ENCODE results near the gene ABTB2. TPM values are rescaled to one million over a fixed set of nuclear protein-coding genes. Genes with fewer than 3 reads are reported as not detected.

ABTB2 gene
- total and polyA plus RNA-seq, 10 of the 15 experiments (the other 5 are each of a cell fraction or from before 2014, with no cell fraction given): 0.13 to 2.1 (median 0.72) TPM

GRCh38 chr11:34161361-34161760 lies 196.4 kb downstream of the ABTB2 start:
- DNase-seq (ENCODE audit: low read depth, low spot score): no peak
- Histone ChIP-seq H3K4me2 (ENCODE audit: control insufficient read depth, insufficient read depth) (no peak overlapping the region), H3K9ac (ENCODE audit: control insufficient read depth, insufficient read depth, low read length) (no peak overlapping the region), H4K20me1 (ENCODE audit: control insufficient read depth, insufficient read depth) (no peaks in the 10 kb centered on the region), H2AFZ (ENCODE audit: control insufficient read depth, low read depth, low read length) (no peak overlapping the region), H3K27me3 (replicated peaks in 1 of 2; ENCODE audit: control insufficient read depth in 2 of 2, insufficient read depth in 2 of 2, low read length in 1 of 2) (no peaks in the 10 kb centered on the region), H3K4me3 (no peak overlapping the region), H3K79me2 (ENCODE audit: control insufficient read depth, insufficient read depth, low read length) (no peaks in the 10 kb centered on the region), H3K4me1 (ENCODE audit: control insufficient read depth, insufficient read depth, low read length) (no peaks in the 10 kb centered on the region), H3K9me3 (replicated peaks; ENCODE audit: control insufficient read depth, insufficient read depth, low read length) (no peaks in the 10 kb centered on the region), H3K27ac (ENCODE audit: control insufficient read depth, insufficient read depth) (no peak overlapping the region), H3K36me3 (ENCODE audit: control insufficient read depth in 2 of 2, insufficient read depth in 2 of 2, low read length in 1 of 2) (peaks cover 0 to 3% of the 10 kb centered on the region in 2 experiments; a peak in 1 of 4 replicates)
- ChIA-PET RAD21 (ENCODE audit: unreplicated experiment) (no interaction called here), CTCF (interaction anchor here (1.2 kb wide), 1 partner anchor 197 kb away, joined by 3 read pairs; no protein-coding TSS in a partner anchor), SMC1A (ENCODE audit: uncharacterized antibody, unreplicated experiment) (interaction anchor here (0.8 kb wide), 1 partner anchor 27 kb away, joined by 3 read pairs; no protein-coding TSS in a partner anchor), POLR2A (no interaction called here)
- no peak for TF ChIP-seq SREBF2 (IDR thresholded peaks at IDR 0.05; ENCODE audit: low read length)
- no peak for TF ChIP-seq POLR2AphosphoS2 (IDR thresholded peaks at IDR 0.05; ENCODE audit: low read depth, low read length)
- TF ChIP-seq FOS (IDR thresholded peaks at IDR 0.05; ENCODE audit: borderline replicate concordance, extremely low read depth, insufficient read length): no peak
- TF ChIP-seq CBX5 (IDR thresholded peaks at IDR 0.05; ENCODE audit: low read depth): no peak
- TF ChIP-seq RBBP5 (conservative IDR thresholded peaks at IDR 0.05): no peak
- no peak for TF ChIP-seq FOXK2 (IDR thresholded peaks at IDR 0.05)
- TF ChIP-seq HDAC6 (IDR thresholded peaks at IDR 0.05; ENCODE audit: unreplicated experiment): no peak
- no peak for TF ChIP-seq TBL1XR1 (IDR thresholded peaks at IDR 0.05; ENCODE audit: low read depth, low read length)
- no peak for TF ChIP-seq SMC3 (IDR thresholded peaks at IDR 0.05; ENCODE audit: borderline replicate concordance, low read length)
- 22% methylated on average over 6 of the region's 6 CpGs for WGBS (ENCODE audit: insufficient coverage, insufficient replicate concordance, low lambda C conversion rate, missing lambda C conversion rate)
- FAIRE-seq: no peak
- in situ Hi-C loops (cut with MboI) (loop anchor here (25.0 kb wide), 1 partner anchor 326 kb away; no protein-coding TSS in a partner anchor), intact Hi-C loops (cut with micrococcal nuclease; ENCODE audit: unreplicated experiment) (no loop called here)
- no TSS peak for BruUV-seq (replicated peaks)
- no peak for ATAC-seq

- in situ Hi-C loops (cut with MboI) (loop anchor here (25.0 kb wide), 1 partner anchor 327 kb away; no protein-coding TSS in a partner anchor), intact Hi-C loops (cut with micrococcal nuclease; ENCODE audit: unreplicated experiment) (no loop called here)
- WGBS (ENCODE audit: insufficient coverage, insufficient replicate concordance, low lambda C conversion rate, missing lambda C conversion rate): 77% methylated on average over 15 of the region's 18 CpGs
- ATAC-seq: no peak
- Histone ChIP-seq H3K27ac (ENCODE audit: control insufficient read depth, insufficient read depth) (no peak overlapping the region), H3K4me1 (ENCODE audit: control insufficient read depth, insufficient read depth, low read length) (no peaks in the 10 kb centered on the region), H2AFZ (ENCODE audit: control insufficient read depth, low read depth, low read length) (no peak overlapping the region), H3K79me2 (ENCODE audit: control insufficient read depth, insufficient read depth, low read length) (no peaks in the 10 kb centered on the region), H4K20me1 (ENCODE audit: control insufficient read depth, insufficient read depth) (no peaks in the 10 kb centered on the region), H3K36me3 (ENCODE audit: control insufficient read depth in 2 of 2, insufficient read depth in 2 of 2, low read length in 1 of 2) (peaks cover 1 to 3% of the 10 kb centered on the region in 2 experiments; a peak in 1 of 4 replicates), H3K9ac (ENCODE audit: control insufficient read depth, insufficient read depth, low read length) (no peak overlapping the region), H3K9me3 (replicated peaks; ENCODE audit: control insufficient read depth, insufficient read depth, low read length) (no peaks in the 10 kb centered on the region), H3K4me2 (ENCODE audit: control insufficient read depth, insufficient read depth) (no peak overlapping the region), H3K4me3 (no peak overlapping the region), H3K27me3 (replicated peaks in 1 of 2; ENCODE audit: control insufficient read depth in 2 of 2, insufficient read depth in 2 of 2, low read length in 1 of 2) (no peaks in the 10 kb centered on the region)
- FAIRE-seq: no peak
- no TSS peak for BruUV-seq (replicated peaks)
- ChIA-PET RAD21 (ENCODE audit: unreplicated experiment) (no interaction called here), CTCF (interaction anchor here (1.2 kb wide), 1 partner anchor 198 kb away, joined by 3 read pairs; no protein-coding TSS in a partner anchor), POLR2A (no interaction called here), SMC1A (ENCODE audit: uncharacterized antibody, unreplicated experiment) (no interaction called here)
- no peak for DNase-seq (ENCODE audit: low read depth, low spot score)
- TF ChIP-seq BHLHE40 (IDR thresholded peaks at IDR 0.05; ENCODE audit: borderline replicate concordance in 1 of 2, low read depth in 2 of 2, low read length in 1 of 2) (no peak), NR2F1 (conservative IDR thresholded peaks at IDR 0.05) (no peak), NR2C2 (IDR thresholded peaks at IDR 0.05; ENCODE audit: borderline replicate concordance, control insufficient read depth, insufficient read length, low read depth) (no peak), GABPA (IDR thresholded peaks at IDR 0.05; ENCODE audit: low read depth) (no peak), PRDM15 (CRISPR knock-in tag; IDR thresholded peaks at IDR 0.05) (no peak), RELA (IDR thresholded peaks at IDR 0.05; ENCODE audit: borderline replicate concordance, partially characterized antibody) (no peak), CHD4 (IDR thresholded peaks at IDR 0.05) (no peak), BMI1 (IDR thresholded peaks at IDR 0.05; ENCODE audit: borderline replicate concordance) (no peak)
Measured at GRCh38 chr11:34160791-34161190, 197.0 kb downstream of the ABTB2 start.
